Measurements from ENCODE around the gene ST6GAL1.

ST6GAL1 gene

DNA sequence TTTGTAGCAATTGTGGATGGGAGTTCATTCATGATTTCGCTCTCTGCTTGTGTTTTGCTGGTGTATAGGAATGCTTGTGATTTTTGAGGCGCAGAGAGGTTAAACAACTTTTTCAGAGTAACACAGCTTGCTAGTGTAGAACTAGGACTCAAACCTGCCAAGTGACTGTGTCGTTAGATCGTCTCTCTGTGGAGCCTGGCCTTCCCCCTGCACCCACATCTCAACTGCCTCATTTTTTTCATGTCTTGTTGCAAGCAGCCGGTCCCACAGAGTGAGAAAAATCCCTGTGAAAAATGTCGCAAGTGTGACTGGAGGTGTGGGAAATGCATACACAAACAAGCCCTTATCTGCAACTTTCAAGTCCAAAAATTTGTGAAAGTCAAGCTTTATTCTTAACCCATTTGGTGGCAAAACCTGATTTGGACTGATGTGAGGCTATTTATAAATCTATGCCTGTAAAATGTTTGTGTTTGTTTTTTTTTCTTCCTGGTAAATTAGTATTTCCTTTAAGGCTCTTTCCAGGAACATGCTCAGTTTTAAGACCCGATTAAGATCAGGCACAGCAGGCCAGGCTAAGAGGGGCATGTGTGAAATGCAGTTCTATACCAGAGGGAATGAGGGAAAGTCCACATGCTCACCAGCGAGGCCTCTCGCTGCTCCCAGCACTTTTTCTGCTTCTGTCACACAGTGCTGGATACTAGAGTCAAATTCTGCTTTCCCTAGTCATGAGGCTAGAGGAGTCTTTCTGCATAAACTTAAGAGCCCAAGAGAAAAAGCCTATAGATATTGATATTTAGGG, 25.8 kb downstream of the ST6GAL1 start:
- no peaks in the 10 kb centered on the region for H3K9me3 ChIP-seq
- no peaks in the 10 kb centered on the region for H3K27me3 ChIP-seq
- H3K27ac ChIP-seq = peak overlapping the region; percentile 13 to 23
- intact Hi-C loops (cut with DNase I; ENCODE audit: low total_unique reads) = no loop called here
- peaks cover 0 to 45% (median 14%) of the 10 kb centered on the region in 4 donors for H3K4me1 ChIP-seq
- TF ChIP-seq, protein P1, sequence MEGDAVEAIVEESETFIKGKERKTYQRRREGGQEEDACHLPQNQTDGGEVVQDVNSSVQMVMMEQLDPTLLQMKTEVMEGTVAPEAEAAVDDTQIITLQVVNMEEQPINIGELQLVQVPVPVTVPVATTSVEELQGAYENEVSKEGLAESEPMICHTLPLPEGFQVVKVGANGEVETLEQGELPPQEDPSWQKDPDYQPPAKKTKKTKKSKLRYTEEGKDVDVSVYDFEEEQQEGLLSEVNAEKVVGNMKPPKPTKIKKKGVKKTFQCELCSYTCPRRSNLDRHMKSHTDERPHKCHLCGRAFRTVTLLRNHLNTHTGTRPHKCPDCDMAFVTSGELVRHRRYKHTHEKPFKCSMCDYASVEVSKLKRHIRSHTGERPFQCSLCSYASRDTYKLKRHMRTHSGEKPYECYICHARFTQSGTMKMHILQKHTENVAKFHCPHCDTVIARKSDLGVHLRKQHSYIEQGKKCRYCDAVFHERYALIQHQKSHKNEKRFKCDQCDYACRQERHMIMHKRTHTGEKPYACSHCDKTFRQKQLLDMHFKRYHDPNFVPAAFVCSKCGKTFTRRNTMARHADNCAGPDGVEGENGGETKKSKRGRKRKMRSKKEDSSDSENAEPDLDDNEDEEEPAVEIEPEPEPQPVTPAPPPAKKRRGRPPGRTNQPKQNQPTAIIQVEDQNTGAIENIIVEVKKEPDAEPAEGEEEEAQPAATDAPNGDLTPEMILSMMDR (IDR thresholded peaks at IDR 0.05) = no peak
- H3K4me3 ChIP-seq = no peak overlapping the region
- no peaks in the 10 kb centered on the region for H3K36me3 ChIP-seq
- DNase-seq = peak in 1 of 2 donors; percentile 51

DNA sequence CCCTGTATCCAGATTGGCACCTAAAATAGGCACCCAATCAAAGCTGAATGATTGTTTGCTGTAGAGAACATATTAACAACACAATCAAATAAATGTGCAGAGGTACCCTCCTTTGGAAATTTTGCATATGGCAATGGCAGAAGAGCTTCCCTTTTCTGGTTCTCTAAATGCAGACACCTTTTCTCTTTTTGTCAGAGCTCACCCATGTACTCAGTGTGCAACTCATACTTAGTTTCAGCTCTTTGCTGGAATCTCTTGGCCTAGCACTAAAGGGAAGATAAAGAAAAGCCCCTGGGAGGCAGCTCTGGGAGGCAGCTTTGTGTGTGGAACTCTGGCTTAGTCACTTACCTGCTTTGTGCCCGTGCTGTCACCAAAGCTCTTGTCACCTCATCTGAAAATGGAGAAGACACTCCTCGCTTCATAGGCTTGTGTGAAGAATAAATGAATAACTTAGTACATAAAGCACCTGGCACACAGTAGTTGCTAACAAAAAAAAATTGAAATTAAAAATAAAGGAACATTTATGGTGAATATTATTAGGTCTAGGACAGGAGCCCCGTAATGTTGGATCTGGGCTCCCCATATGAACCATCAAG, 28.8 kb downstream of the ST6GAL1 start:
- TF ChIP-seq, protein P1 (IDR thresholded peaks at IDR 0.05) = no peak
- Histone ChIP-seq H3K4me1 (peaks cover 0 to 55% (median 21%) of the 10 kb centered on the region in 4 donors), H3K27me3 (no peaks in the 10 kb centered on the region), H3K4me3 (no peak overlapping the region), H3K27ac (no peak overlapping the region), H3K9me3 (no peaks in the 10 kb centered on the region), H3K36me3 (peaks cover 0 to 5% (median 0%) of the 10 kb centered on the region in 3 donors)
- intact Hi-C loops (cut with DNase I; ENCODE audit: low total_unique reads) = no loop called here
- DNase-seq = peak in 1 of 2 donors; percentile 5

DNA sequence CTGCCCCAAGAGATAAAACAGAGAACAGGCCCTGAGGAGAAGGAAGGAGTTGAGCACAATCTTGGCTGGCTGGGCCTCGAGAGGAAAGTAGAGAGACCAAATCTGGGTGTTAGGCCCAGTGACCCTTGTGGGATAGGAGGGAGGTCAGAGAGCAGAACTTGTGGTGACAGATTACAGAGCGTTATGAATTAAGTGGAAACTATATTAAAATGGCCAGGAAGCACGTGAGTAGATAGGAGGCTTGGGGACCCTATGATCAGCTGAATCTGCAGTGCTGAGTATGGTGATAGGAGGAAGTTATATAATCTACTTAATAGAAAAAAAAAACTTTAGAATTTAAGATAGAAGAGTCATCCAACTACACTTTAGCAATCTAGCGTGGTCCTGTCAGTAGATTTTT, 30.0 kb downstream of the ST6GAL1 start:
- Histone ChIP-seq H3K27me3 (no peaks in the 10 kb centered on the region), H3K9me3 (no peaks in the 10 kb centered on the region), H3K36me3 (peaks cover 0 to 17% (median 0%) of the 10 kb centered on the region in 3 donors), H3K4me3 (no peak overlapping the region), H3K27ac (peak overlapping the region in 1 of 2 donors; percentile 38), H3K4me1 (peaks cover 0 to 54% (median 21%) of the 10 kb centered on the region in 4 donors)
- intact Hi-C loops (cut with DNase I; ENCODE audit: low total_unique reads) = no loop called here
- TF ChIP-seq, protein P1 (IDR thresholded peaks at IDR 0.05) = no peak
- no peak for DNase-seq

DNA sequence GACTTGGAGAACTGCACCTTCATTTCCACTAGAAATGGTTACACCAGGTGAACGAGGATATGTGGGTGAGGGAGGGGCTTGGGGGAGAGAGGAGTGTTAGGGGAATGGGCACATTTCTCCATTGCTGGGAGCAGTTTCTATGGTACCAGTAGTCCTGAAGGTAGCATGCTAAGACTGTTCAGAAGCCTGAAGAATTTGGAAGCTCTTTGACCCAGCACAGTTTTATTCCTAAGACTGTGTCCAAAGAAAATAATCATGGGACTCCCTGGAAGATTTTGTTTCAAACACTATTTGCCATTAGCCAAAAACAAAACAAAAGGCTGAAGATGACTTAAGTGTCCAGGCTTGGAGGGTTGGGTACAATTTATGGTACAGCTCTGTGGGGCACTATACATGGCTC, 32.1 kb downstream of the ST6GAL1 start:
- peak in 1 of 2 donors; percentile 40 for DNase-seq
- H3K36me3 ChIP-seq = peaks cover 0 to 30% (median 0%) of the 10 kb centered on the region in 3 donors
- TF ChIP-seq, protein P1 (IDR thresholded peaks at IDR 0.05) = no peak
- intact Hi-C loops (cut with DNase I; ENCODE audit: low total_unique reads) = no loop called here
- peaks cover 0 to 48% (median 15%) of the 10 kb centered on the region in 4 donors for H3K4me1 ChIP-seq
- peak overlapping the region; percentile 44 to 51 for H3K27ac ChIP-seq
- H3K4me3 ChIP-seq = no peak overlapping the region
- H3K27me3 ChIP-seq = no peaks in the 10 kb centered on the region
- H3K9me3 ChIP-seq = no peaks in the 10 kb centered on the region

DNA sequence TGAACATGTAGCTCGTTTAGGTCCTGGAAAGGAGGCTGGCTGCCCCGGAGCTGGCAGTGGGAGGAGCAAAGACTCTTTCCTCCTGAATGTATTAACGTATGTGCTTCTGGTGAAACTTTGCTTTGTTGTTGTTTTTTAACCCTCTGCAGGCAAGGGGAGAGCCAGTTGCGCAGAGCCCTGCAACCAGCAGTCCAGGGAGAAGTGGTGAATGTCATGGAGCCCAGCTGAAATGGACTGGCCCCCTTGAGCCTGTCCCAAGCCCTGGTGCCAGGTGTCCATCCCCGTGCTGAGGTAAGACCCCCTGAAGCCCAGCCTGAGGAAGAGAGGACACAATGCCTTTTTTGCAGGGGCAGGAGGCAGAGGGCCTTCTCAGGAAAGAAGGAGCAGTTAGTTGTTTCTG, 33.3 kb downstream of the ST6GAL1 start:
- Histone ChIP-seq H3K27ac (peak overlapping the region in 1 of 2 donors; percentile 44), H3K9me3 (no peaks in the 10 kb centered on the region), H3K4me3 (no peak overlapping the region), H3K27me3 (no peaks in the 10 kb centered on the region), H3K36me3 (peaks cover 0 to 30% (median 0%) of the 10 kb centered on the region in 3 donors), H3K4me1 (peaks cover 0 to 60% (median 21%) of the 10 kb centered on the region in 4 donors)
- DNase-seq = peak in 1 of 2 donors; percentile 53
- TF ChIP-seq, protein P1 (IDR thresholded peaks at IDR 0.05) = no peak
- intact Hi-C loops (cut with DNase I; ENCODE audit: low total_unique reads) = no loop called here

Data from tibial artery (tissue), 4 donors.